ENCODE measurements around the gene FBRSL1.

FBRSL1 gene

DNA sequence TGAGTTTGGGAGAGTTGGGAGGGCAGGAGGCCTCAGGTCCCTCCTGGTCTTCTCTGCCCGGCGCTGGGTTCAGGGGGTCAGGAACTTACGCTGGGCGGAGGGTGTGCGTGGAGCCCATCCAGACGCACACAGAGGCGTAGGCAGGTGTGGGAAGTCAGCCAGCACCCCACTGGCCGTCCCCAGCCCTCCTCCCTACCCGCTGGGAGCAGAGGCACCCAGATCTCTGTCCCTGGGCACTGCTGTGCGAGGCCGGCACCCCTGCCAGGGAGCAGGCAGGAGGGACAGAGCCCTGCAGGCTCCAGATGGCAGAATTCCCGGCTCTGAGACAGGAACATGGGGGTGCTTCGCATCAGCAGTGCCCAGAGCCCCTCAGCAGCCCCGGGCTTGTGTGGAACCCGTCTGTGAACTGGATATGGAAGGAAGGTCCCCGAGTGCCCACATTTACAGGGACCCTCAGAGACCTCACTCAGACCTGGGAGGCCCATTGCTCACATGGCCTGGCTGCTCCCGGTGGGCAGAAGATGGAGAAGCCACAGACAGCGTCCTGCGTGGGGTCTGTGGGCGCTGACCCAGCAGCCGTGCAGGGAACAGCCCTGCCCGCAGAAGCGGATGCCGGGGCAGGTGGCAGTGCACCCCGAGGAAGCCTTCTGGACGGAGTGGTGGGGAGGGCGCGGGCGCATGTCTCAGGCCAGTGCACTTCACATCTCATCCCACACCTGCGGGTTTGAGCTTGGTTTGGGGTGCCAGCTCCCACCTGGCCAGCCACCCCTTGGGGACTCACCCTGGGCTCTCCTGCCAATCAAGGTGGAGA lies 61.1 kb downstream of the FBRSL1 start:
- Histone ChIP-seq H3K4me1 (ENCODE audit: control insufficient read depth in 1 of 2, insufficient read depth in 2 of 2, low read length in 2 of 2) (no peaks in the 10 kb centered on the region), H3K36me3 (ENCODE audit: control insufficient read depth in 1 of 2, insufficient read depth in 2 of 2, low read length in 2 of 2) (peaks cover 0 to 37% of the 10 kb centered on the region in 2 donors)

DNA sequence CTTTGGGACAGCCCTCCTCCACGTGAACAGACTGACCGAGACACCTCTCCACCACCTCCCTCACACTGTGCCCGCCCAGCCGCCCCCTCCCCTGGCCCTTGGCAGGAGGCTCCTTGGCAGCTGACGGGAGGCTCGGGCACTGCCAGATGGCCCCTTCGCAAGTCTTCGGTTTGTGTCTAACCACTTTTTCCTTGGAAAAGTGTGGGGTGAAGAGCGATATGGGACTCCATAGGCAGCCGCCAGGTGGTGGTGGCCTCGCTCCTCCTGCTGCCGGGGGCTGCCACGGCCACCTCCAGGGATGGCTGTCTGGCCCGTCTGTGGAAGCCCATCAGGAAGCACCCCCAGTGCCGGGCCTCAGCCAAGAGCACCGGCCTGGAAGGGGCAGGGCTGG lies 61.7 kb downstream of the FBRSL1 start:
- Histone ChIP-seq H3K27me3 (ENCODE audit: low read depth, low read length) (no peaks in the 10 kb centered on the region), H3K27ac (ENCODE audit: low read length) (no peak overlapping the region), H3K4me1 (ENCODE audit: control insufficient read depth in 1 of 2, insufficient read depth in 2 of 2, low read length in 2 of 2) (no peaks in the 10 kb centered on the region), H3K36me3 (ENCODE audit: control insufficient read depth in 1 of 2, insufficient read depth in 2 of 2, low read length in 2 of 2) (peaks cover 0 to 37% of the 10 kb centered on the region in 2 donors), H3K9me3 (ENCODE audit: control insufficient read depth in 1 of 2, low read length in 2 of 2) (no peaks in the 10 kb centered on the region), H3K4me3 (ENCODE audit: low read depth in 1 of 2, low read length in 2 of 2) (no peak overlapping the region)

More for the DNA sequence above, 61.1 kb downstream of the FBRSL1 start:
- Histone ChIP-seq H3K9me3 (ENCODE audit: control insufficient read depth in 1 of 2, low read length in 2 of 2) (no peaks in the 10 kb centered on the region), H3K27me3 (ENCODE audit: low read depth, low read length) (no peaks in the 10 kb centered on the region), H3K4me3 (ENCODE audit: low read depth in 1 of 2, low read length in 2 of 2) (no peak overlapping the region), H3K27ac (ENCODE audit: low read length) (no peak overlapping the region)

DNA sequence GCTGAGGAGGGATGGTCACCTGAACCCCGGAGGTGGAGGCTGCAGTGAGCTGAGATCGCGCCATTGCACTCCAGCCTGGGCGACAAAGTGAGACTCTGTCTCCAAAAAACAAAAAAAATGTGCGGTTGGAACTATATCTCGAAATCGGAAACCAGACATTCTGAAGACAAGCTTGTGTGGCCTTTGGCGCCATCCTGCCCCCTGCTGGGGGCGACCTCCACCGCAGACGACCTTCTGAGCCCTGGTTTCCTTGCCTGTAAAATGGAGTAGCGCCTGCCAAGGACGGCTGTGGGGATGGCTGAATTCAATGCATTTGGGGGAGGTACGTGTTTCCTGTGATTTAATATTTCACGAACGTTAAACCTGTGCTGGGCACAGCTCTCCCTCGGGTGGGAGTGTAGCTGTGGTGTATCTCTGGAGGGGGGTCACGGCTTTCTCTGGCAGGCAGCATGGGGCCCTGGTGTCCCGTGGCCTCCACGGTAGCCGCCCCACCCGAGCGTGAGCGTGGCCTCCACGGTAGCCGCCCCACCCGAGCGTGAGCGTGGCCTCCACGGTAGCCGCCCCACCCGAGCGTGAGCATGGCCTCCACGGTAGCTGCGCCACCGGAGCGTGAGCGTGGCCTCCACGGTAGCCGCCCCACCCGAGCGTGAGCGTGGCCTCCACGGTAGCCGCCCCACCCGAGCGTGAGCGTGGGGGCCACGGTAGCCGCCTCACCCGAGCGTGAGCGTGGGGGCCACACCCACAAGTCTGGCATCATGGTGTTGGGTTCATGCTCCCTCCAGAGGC lies 65.1 kb downstream of the FBRSL1 start:
- Histone ChIP-seq H3K27ac (ENCODE audit: low read length) (no peak overlapping the region), H3K36me3 (ENCODE audit: control insufficient read depth in 1 of 2, insufficient read depth in 2 of 2, low read length in 2 of 2) (peaks cover 0 to 16% of the 10 kb centered on the region in 2 donors), H3K27me3 (ENCODE audit: low read depth, low read length) (no peaks in the 10 kb centered on the region)

DNA sequence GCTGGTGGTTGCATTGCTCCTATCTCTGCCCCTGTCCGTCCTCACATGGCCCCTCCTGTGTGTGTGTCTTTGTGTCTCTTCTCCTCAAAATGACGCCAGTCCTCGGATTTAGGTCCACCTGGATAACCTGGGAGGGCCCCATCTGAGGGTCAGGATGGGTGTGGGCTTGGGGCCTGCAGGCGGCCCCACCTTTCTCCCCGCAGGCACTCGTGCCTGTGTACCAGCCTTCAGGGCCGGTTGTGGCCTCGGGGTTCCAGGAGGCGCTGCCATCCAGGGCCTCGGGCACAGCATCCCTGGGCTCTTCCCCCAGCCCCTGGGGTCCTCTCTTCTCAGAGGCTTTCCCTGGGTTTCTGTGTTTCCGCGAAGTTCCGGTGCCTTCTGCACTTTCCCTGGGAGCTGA lies 65.7 kb downstream of the FBRSL1 start:
- Histone ChIP-seq H3K36me3 (ENCODE audit: control insufficient read depth in 1 of 2, insufficient read depth in 2 of 2, low read length in 2 of 2) (peaks cover 0 to 16% of the 10 kb centered on the region in 2 donors), H3K4me3 (ENCODE audit: low read depth in 1 of 2, low read length in 2 of 2) (no peak overlapping the region), H3K9me3 (ENCODE audit: control insufficient read depth in 1 of 2, low read length in 2 of 2) (no peaks in the 10 kb centered on the region), H3K27ac (ENCODE audit: low read length) (no peak overlapping the region), H3K4me1 (ENCODE audit: control insufficient read depth in 1 of 2, insufficient read depth in 2 of 2, low read length in 2 of 2) (peaks cover 0 to 15% of the 10 kb centered on the region in 2 donors), H3K27me3 (ENCODE audit: low read depth, low read length) (no peaks in the 10 kb centered on the region)

More for the DNA sequence above, 65.1 kb downstream of the FBRSL1 start:
- Histone ChIP-seq H3K9me3 (ENCODE audit: control insufficient read depth in 1 of 2, low read length in 2 of 2) (no peaks in the 10 kb centered on the region), H3K4me3 (ENCODE audit: low read depth in 1 of 2, low read length in 2 of 2) (no peak overlapping the region), H3K4me1 (ENCODE audit: control insufficient read depth in 1 of 2, insufficient read depth in 2 of 2, low read length in 2 of 2) (peaks cover 0 to 9% of the 10 kb centered on the region in 2 donors)

DNA sequence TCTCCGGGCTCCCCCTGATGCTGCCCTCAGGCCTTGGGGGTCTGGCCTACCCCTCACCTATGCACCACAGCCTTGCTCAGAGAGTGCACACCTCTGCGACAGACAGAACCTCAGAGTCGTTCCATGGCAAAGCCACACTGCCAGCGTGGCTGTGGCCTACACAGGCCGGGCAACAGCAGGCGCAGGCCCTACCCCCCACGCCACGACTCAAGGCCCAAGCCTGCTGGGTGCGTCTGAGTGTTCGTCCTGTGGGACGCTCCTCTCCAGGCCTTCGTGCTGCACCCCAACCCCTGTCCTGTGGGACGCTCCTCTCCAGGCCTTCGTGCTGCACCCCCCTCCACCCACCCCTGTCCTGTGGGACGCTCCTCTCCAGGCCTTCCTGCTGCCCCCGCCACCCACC lies 66.3 kb downstream of the FBRSL1 start:
- H3K9me3 ChIP-seq (ENCODE audit: control insufficient read depth in 1 of 2, low read length in 2 of 2) = no peaks in the 10 kb centered on the region
- H3K4me1 ChIP-seq (ENCODE audit: control insufficient read depth in 1 of 2, insufficient read depth in 2 of 2, low read length in 2 of 2) = peaks cover 0 to 20% of the 10 kb centered on the region in 2 donors
- peaks cover 0 to 16% of the 10 kb centered on the region in 2 donors for H3K36me3 ChIP-seq (ENCODE audit: control insufficient read depth in 1 of 2, insufficient read depth in 2 of 2, low read length in 2 of 2)
- no peak overlapping the region for H3K27ac ChIP-seq (ENCODE audit: low read length)
- no peaks in the 10 kb centered on the region for H3K27me3 ChIP-seq (ENCODE audit: low read depth, low read length)
- no peak overlapping the region for H3K4me3 ChIP-seq (ENCODE audit: low read depth in 1 of 2, low read length in 2 of 2)

DNA sequence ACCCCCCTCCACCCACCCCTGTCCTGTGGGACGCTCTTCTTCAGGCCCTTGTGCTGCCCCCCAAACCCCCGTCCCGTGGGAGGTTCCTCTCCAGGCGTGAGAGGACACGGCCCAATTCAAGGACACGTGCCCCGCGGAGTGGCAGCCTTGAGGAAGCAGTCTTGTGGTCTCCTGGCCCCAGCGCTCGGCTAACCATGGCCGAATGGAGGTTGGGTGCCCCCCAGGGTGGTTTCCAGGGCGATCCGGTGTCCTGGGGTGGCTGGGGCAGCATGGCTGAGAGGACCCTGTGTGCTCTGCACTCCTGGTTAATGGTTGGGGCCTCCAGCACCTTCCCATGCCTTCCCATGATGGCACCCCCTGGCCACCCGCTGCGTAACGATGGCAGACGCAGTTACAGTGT lies 66.8 kb downstream of the FBRSL1 start:
- no peak overlapping the region for H3K4me3 ChIP-seq (ENCODE audit: low read depth in 1 of 2, low read length in 2 of 2)
- no peaks in the 10 kb centered on the region for H3K9me3 ChIP-seq (ENCODE audit: control insufficient read depth in 1 of 2, low read length in 2 of 2)
- peaks cover 0 to 13% of the 10 kb centered on the region in 2 donors for H3K36me3 ChIP-seq (ENCODE audit: control insufficient read depth in 1 of 2, insufficient read depth in 2 of 2, low read length in 2 of 2)
- no peaks in the 10 kb centered on the region for H3K27me3 ChIP-seq (ENCODE audit: low read depth, low read length)
- H3K27ac ChIP-seq (ENCODE audit: low read length) = no peak overlapping the region
- H3K4me1 ChIP-seq (ENCODE audit: control insufficient read depth in 1 of 2, insufficient read depth in 2 of 2, low read length in 2 of 2) = peaks cover 0 to 26% of the 10 kb centered on the region in 2 donors

DNA sequence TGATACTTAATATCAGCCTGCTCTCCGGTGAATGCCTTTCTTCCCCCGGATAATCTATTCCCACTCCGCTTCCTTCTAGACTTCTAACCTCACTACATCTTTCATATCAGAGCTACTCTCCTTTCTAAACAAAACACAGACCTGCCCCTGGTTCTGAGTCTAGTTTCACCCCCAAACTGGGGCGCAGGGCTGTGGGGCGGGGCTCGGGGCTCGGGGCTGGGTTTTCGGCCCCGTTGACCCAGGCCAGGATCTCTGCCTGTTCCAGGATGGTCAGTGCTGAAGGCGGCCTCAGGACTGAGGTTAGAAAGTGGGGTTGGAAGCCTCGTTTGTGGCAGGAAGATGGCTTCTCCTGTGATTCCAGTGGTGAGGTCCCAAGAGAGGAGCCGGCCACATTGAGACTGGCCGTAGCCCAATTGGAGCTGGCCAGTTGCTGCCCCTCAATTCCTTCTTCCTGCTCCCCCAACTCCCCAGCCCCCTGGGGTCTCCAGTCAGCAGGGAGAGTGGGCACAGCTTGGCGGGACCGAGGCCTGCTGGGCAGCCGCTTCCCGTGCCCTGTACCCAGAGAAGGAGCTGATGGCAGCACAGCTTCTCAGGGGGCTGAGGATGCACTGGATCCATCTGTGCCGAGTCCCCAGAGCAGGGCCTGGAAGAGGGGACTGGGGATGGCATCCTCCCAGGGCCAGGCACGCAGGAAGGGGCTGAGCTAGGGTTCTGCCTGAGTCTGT lies 67.5 kb downstream of the FBRSL1 start:
- no peaks in the 10 kb centered on the region for H3K9me3 ChIP-seq (ENCODE audit: control insufficient read depth in 1 of 2, low read length in 2 of 2)
- H3K4me1 ChIP-seq (ENCODE audit: control insufficient read depth in 1 of 2, insufficient read depth in 2 of 2, low read length in 2 of 2) = peaks cover 0 to 26% of the 10 kb centered on the region in 2 donors
- H3K27ac ChIP-seq (ENCODE audit: low read length) = no peak overlapping the region
- no peaks in the 10 kb centered on the region for H3K27me3 ChIP-seq (ENCODE audit: low read depth, low read length)
- H3K36me3 ChIP-seq (ENCODE audit: control insufficient read depth in 1 of 2, insufficient read depth in 2 of 2, low read length in 2 of 2) = peaks cover 0 to 7% of the 10 kb centered on the region in 2 donors
- H3K4me3 ChIP-seq (ENCODE audit: low read depth in 1 of 2, low read length in 2 of 2) = no peak overlapping the region

DNA sequence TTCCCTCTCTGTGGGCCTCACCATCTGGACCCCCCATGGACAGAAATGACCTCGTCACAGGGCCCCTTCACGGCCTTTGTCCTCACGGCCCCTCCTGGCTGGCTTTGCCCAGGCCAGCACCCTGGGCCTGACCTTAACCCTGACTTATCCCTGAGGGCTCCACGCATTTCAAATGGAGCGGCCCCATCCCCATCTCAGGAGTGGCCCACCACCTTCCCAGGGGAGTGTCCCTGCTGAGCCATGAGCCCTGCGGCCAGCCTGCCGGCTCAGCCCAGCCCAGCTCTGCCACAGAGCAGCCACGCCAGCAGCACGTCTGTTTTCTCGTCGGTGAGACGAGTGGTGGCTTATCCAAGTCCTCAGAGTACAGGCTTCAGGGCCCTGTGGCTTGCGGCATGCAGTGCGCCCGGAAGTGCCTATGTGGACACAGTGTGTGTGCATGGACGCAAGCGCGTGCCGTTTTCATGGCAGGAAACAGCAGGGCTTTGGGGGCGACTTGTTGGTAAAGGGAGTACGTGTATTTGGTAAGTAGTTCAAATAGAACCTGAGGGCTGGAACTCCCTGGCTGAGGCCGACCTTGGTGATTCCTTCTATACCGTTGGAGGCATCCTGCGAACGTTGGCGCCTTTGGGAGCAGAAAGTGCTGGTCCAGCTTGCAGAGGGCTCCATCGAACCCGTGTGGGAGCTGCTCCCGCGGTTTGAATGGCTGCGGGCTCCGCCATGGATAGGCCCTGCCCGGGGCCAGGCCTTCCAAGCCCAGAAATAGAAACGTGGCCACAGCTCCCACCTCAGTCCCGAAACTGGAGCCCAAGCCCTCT lies 68.3 kb downstream of the FBRSL1 start:
- Histone ChIP-seq H3K4me3 (ENCODE audit: low read depth in 1 of 2, low read length in 2 of 2) (no peak overlapping the region), H3K27ac (ENCODE audit: low read length) (no peak overlapping the region), H3K4me1 (ENCODE audit: control insufficient read depth in 1 of 2, insufficient read depth in 2 of 2, low read length in 2 of 2) (peaks cover 0 to 26% of the 10 kb centered on the region in 2 donors), H3K36me3 (ENCODE audit: control insufficient read depth in 1 of 2, insufficient read depth in 2 of 2, low read length in 2 of 2) (peaks cover 0 to 5% of the 10 kb centered on the region in 2 donors), H3K9me3 (ENCODE audit: control insufficient read depth in 1 of 2, low read length in 2 of 2) (no peaks in the 10 kb centered on the region), H3K27me3 (ENCODE audit: low read depth, low read length) (no peaks in the 10 kb centered on the region)

DNA sequence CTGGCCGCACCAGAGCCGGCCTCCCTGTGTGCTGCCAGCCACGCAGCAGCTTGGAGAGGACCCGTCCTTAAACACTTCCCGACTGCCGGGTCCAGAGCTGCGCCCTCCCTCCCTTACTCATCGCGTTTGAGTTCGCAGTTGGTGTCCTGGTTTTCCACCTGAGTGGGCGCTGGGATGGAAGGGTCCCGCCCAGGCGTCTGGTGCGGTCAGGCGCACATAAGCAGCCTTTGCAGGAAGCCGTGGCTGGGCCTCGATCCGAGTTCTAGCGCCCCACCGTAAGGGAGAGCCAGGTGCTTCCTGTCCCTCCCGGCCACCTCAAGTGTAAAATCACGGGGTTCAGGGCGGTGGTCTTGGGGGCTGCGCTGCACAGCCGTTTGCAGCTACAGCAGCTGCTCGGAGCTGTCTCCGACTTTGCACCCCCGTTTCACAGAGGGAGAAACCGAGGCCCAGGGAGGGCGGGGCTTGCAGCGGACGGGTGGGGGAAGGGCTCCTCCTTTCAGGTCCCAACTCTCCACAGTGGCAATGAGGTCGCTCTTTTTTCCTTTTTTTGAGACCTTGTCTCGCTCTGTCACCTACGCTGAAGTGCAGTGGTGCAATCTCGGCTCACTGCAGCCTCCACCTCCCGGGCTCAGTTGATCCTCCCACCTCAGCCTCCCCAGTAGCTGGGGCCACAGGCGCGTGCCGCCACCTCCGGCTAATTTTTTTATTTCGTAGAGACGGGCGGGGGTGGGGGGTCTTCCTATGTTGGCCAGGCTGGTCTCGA lies 69.1 kb downstream of the FBRSL1 start:
- Histone ChIP-seq H3K27me3 (ENCODE audit: low read depth, low read length) (no peaks in the 10 kb centered on the region), H3K9me3 (ENCODE audit: control insufficient read depth in 1 of 2, low read length in 2 of 2) (no peaks in the 10 kb centered on the region), H3K36me3 (ENCODE audit: control insufficient read depth in 1 of 2, insufficient read depth in 2 of 2, low read length in 2 of 2) (peaks cover 0 to under 1% of the 10 kb centered on the region in 2 donors), H3K27ac (ENCODE audit: low read length) (no peak overlapping the region), H3K4me3 (ENCODE audit: low read depth in 1 of 2, low read length in 2 of 2) (peak overlapping the region in 1 of 2 donors; percentile 73), H3K4me1 (ENCODE audit: control insufficient read depth in 1 of 2, insufficient read depth in 2 of 2, low read length in 2 of 2) (peaks cover 0 to 26% of the 10 kb centered on the region in 2 donors)
